ENCODE results near the gene GPATCH3. TPM values are rescaled to one million over a fixed set of nuclear protein-coding genes. Genes with fewer than 3 reads are reported as not detected.

GPATCH3 gene
- total RNA-seq, 1 donor from 2014 or later, result 20.4 TPM

DNA sequence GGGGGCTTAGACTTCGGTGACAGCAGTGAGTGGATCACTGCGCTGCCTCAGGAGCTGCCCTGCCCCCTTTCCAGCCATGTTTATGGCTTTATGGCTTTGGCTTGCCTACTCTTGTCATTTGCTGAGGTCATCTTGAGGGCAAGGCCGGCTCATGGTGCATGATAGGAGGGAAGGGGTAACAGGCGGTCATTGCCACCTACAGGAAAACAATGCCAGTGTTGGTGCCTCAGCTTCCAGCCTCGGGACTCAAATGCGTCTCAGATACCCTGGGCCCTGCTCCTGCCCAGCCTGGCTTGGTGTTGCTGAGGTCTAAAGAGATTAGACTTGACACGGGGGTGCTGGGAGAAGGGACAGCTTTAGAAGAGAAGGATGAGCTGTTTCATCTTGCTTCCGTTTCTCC is 45.5 kb upstream of the GPATCH3 start:
- Mint-ChIP-seq H3K4me3 (ENCODE audit: unreplicated experiment) (no peak overlapping the region), H3K36me3 (ENCODE audit: unreplicated experiment) (peaks cover 32% of the 10 kb centered on the region), H3K27me3 (ENCODE audit: unreplicated experiment) (no peaks in the 10 kb centered on the region), H3K9me3 (ENCODE audit: unreplicated experiment) (no peaks in the 10 kb centered on the region), H3K4me1 (ENCODE audit: unreplicated experiment) (no peaks in the 10 kb centered on the region), H3K27ac (ENCODE audit: unreplicated experiment) (no peak overlapping the region)
- no peak for TF ChIP-seq CTCF (IDR thresholded peaks at IDR 0.05)
- DNase-seq (ENCODE audit: extremely low spot score, unreplicated experiment), result no peak

DNA sequence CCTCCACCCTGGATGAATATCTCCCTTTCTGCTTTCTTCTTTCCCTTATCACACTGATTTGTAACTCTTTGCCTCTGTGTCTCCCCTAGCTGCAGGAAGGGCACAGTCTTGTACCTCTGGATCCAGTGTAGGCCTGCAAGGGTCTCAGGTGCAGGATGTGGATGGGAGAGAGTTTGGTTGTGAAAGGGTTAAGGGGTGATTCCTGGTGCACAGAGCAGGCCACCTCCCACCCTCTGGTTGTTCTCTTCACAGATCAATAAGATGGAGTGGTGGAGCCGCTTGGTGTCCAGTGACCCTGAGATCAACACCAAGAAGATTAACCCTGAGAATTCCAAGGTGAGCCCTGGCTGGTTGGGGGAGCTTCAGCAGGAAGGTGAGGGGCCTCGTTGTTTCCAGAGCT is 44.9 kb upstream of the GPATCH3 start:
- DNase-seq (ENCODE audit: extremely low spot score, unreplicated experiment), result no peak
- TF ChIP-seq CTCF (IDR thresholded peaks at IDR 0.05), result no peak
- Mint-ChIP-seq H3K27ac (ENCODE audit: unreplicated experiment) (no peak overlapping the region), H3K27me3 (ENCODE audit: unreplicated experiment) (no peaks in the 10 kb centered on the region), H3K4me1 (ENCODE audit: unreplicated experiment) (peaks cover 2% of the 10 kb centered on the region), H3K9me3 (ENCODE audit: unreplicated experiment) (no peaks in the 10 kb centered on the region), H3K36me3 (ENCODE audit: unreplicated experiment) (peaks cover 32% of the 10 kb centered on the region), H3K4me3 (ENCODE audit: unreplicated experiment) (no peak overlapping the region)

DNA sequence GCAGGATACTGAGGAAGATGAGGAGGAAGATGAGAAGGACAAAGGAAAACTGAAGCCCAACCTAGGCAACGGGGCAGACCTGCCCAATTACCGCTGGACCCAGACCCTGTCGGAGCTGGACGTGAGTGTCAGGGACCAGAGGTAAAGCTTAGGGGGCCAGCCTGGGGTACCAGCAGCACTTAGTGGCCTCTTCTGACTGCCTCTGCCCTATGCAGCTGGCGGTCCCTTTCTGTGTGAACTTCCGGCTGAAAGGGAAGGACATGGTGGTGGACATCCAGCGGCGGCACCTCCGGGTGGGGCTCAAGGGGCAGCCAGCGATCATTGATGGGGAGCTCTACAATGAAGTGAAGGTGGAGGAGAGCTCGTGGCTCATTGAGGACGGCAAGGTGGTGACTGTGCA is 42.4 kb upstream of the GPATCH3 start:
- Mint-ChIP-seq H3K9me3 (ENCODE audit: unreplicated experiment) (no peaks in the 10 kb centered on the region), H3K27ac (ENCODE audit: unreplicated experiment) (no peak overlapping the region), H3K27me3 (ENCODE audit: unreplicated experiment) (no peaks in the 10 kb centered on the region), H3K36me3 (ENCODE audit: unreplicated experiment) (peaks cover 32% of the 10 kb centered on the region), H3K4me3 (ENCODE audit: unreplicated experiment) (no peak overlapping the region), H3K4me1 (ENCODE audit: unreplicated experiment) (peaks cover 9% of the 10 kb centered on the region)
- DNase-seq (ENCODE audit: extremely low spot score, unreplicated experiment), result no peak
- no peak for TF ChIP-seq CTCF (IDR thresholded peaks at IDR 0.05)

DNA sequence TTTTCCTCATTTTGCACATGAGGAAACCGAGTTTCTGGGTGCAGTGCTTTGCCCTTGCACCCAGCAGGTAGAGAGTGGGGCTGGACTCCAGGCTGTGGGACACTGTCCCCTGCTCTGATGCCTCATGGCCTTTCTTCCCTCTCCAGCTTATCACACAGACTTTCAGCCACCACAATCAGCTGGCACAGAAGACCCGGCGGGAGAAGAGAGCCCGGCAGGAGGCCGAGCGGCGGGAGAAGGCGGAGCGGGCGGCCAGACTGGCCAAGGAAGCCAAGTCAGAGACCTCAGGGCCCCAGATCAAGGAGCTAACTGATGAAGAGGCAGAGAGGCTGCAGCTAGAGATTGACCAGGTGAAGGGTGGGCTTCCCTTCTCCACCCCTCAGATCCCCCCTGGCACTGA is 41.0 kb upstream of the GPATCH3 start:
- no peak for TF ChIP-seq CTCF (IDR thresholded peaks at IDR 0.05)
- Mint-ChIP-seq H3K4me1 (ENCODE audit: unreplicated experiment) (peaks cover 9% of the 10 kb centered on the region), H3K9me3 (ENCODE audit: unreplicated experiment) (no peaks in the 10 kb centered on the region), H3K4me3 (ENCODE audit: unreplicated experiment) (no peak overlapping the region), H3K27ac (ENCODE audit: unreplicated experiment) (no peak overlapping the region), H3K36me3 (ENCODE audit: unreplicated experiment) (peaks cover 29% of the 10 kb centered on the region), H3K27me3 (ENCODE audit: unreplicated experiment) (no peaks in the 10 kb centered on the region)
- no peak for DNase-seq (ENCODE audit: extremely low spot score, unreplicated experiment)

DNA sequence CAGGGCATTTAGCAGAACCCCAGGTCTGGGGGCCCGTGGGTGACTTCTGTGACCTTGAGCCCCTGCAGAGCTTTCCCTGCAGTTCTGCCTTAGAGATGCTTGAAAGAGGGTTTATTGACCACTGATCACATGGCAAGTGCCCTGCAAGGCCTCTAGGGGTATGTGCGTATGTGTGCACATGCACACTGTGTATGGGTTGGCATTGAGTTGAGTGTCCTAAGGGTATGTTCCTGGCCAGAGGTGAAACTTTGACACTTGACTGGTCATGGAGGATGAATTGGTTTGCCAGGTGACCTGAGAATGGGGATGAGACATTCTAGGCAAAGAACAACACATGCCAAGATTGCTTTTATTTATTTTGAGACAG is 38.4 kb upstream of the GPATCH3 start:
- Mint-ChIP-seq H3K36me3 (ENCODE audit: unreplicated experiment) (peaks cover 21% of the 10 kb centered on the region), H3K4me3 (ENCODE audit: unreplicated experiment) (no peak overlapping the region), H3K9me3 (ENCODE audit: unreplicated experiment) (no peaks in the 10 kb centered on the region), H3K27me3 (ENCODE audit: unreplicated experiment) (no peaks in the 10 kb centered on the region), H3K4me1 (ENCODE audit: unreplicated experiment) (peaks cover 9% of the 10 kb centered on the region), H3K27ac (ENCODE audit: unreplicated experiment) (no peak overlapping the region)
- no peak for TF ChIP-seq CTCF (IDR thresholded peaks at IDR 0.05)
- DNase-seq (ENCODE audit: extremely low spot score, unreplicated experiment), result no peak

Data from osteocyte (in vitro differentiated cells).